Natural killer cell treated with Interleukin-12 subunit alpha and Interleukin-12 subunit beta and Interleukin-15 and Interleukin-18, amount 100 ng/mL, for 72 hours (primary cell): ENCODE measurements around the gene THAP4. TPM values are rescaled to one million over a fixed set of nuclear protein-coding genes. Genes with fewer than 3 reads are reported as not detected.
A peak's percentile ranks its signal among the peaks of the same experiment; 100 is the strongest.
"Not testable (repeated sequence)": the region's sequence is repeated elsewhere in the genome, so short reads cannot be mapped to it uniquely, and the experiment has no call there.

ENCODE experiments used
- ATAC-seq, 2 donors: fragments of 150-1000 bp; cut with Tn5 transposase in 1 of 2; sonication (Bioruptor Pico), chemical (Tn5 transposase) in 1 of 2; 2 replicates each; pipeline ENCODE4 v1.10.0; 2021
- DNase-seq: peaks from one replicate; pipeline ENCODE4 v3.0.0; 2022; ENCODE audit warnings: low spot score
- H3K27ac Mint-ChIP-seq, 2 donors: 1 replicate in 1 of 2; 2 replicates in 1 of 2; pipeline ENCODE4 v1.8.0; 2022; ENCODE audit warnings: mixed read lengths in 2 of 2, mild to moderate bottlenecking in 1 of 2, moderate library complexity in 1 of 2
- H3K27me3 Mint-ChIP-seq, 2 donors: 1 replicate in 1 of 2; 2 replicates in 1 of 2; pipeline ENCODE4 v1.8.0; 2022; ENCODE audit warnings: mixed read lengths in 2 of 2
- H3K36me3 Mint-ChIP-seq: one replicate; pipeline ENCODE4 v1.8.0; 2022; ENCODE audit warnings: mixed read lengths
- H3K4me1 Mint-ChIP-seq, 2 donors: 1 replicate in 1 of 2; 2 replicates in 1 of 2; pipeline ENCODE4 v1.8.0; 2022; ENCODE audit warnings: low read depth in 2 of 2, mixed read lengths in 2 of 2, mild to moderate bottlenecking in 1 of 2
- H3K4me3 Mint-ChIP-seq: one replicate; pipeline ENCODE4 v1.8.0; 2022; ENCODE audit warnings: mixed read lengths
- H3K9me3 Mint-ChIP-seq: 2 replicates; pipeline ENCODE4 v1.8.0; 2022; ENCODE audit warnings: mixed read lengths
- total RNA-seq, 2 donors: library from RNA; stranded (reverse); gene quantifications; one replicate each; pipeline ENCODE4 v1.2.3, GENCODE V29; 2022

The THAP4 gene
- total RNA-seq, 2 donors from 2014 or later: 26.9 to 55.9 TPM

GRCh38 chr2:241569831-241570281, 67.1 kb downstream of the THAP4 start:
- ATAC-seq (no peak), DNase-seq (no peak)
- no peak overlapping the region for H3K4me3 Mint-ChIP-seq
- no peaks in the 10 kb centered on the region for H3K36me3 Mint-ChIP-seq
- H3K27ac Mint-ChIP-seq: peak overlapping the region in 1 of 2 donors; percentile 73
- no peaks in the 10 kb centered on the region for H3K27me3 Mint-ChIP-seq
- no peaks in the 10 kb centered on the region for H3K9me3 Mint-ChIP-seq
- H3K4me1 Mint-ChIP-seq: peaks cover 2 to 6% of the 10 kb centered on the region in 2 donors

- no peaks in the 10 kb centered on the region for H3K36me3 Mint-ChIP-seq
- no peak for ATAC-seq
- no peaks in the 10 kb centered on the region for H3K9me3 Mint-ChIP-seq
- no peak overlapping the region for H3K27ac Mint-ChIP-seq
- no peak for DNase-seq
- H3K4me1 Mint-ChIP-seq: peaks cover 2 to 6% of the 10 kb centered on the region in 2 donors
- H3K27me3 Mint-ChIP-seq: no peaks in the 10 kb centered on the region
- no peak overlapping the region for H3K4me3 Mint-ChIP-seq
Measured at GRCh38 chr2:241568726-241569125, 68.2 kb downstream of the THAP4 start.

- H3K36me3 Mint-ChIP-seq: no peaks in the 10 kb centered on the region
- H3K4me3 Mint-ChIP-seq: no peak overlapping the region
- H3K27ac Mint-ChIP-seq: no peak overlapping the region
- peaks cover 2 to 6% of the 10 kb centered on the region in 2 donors for H3K4me1 Mint-ChIP-seq
- DNase-seq (no peak), ATAC-seq (no peak)
- H3K27me3 Mint-ChIP-seq: no peaks in the 10 kb centered on the region
- no peaks in the 10 kb centered on the region for H3K9me3 Mint-ChIP-seq
Measured at GRCh38 chr2:241567776-241568175, 69.2 kb downstream of the THAP4 start.

- not testable (repeated sequence) for H3K4me1 Mint-ChIP-seq, H3K27ac Mint-ChIP-seq, H3K36me3 Mint-ChIP-seq, ATAC-seq, H3K4me3 Mint-ChIP-seq, H3K27me3 Mint-ChIP-seq, H3K9me3 Mint-ChIP-seq, DNase-seq
Measured at GRCh38 chr2:241567266-241567665, 69.7 kb downstream of the THAP4 start.

- Mint-ChIP-seq H3K4me1 (peaks cover 5 to 6% of the 10 kb centered on the region in 2 donors), H3K36me3 (no peaks in the 10 kb centered on the region), H3K27ac (no peak overlapping the region), H3K9me3 (no peaks in the 10 kb centered on the region), H3K27me3 (no peaks in the 10 kb centered on the region), H3K4me3 (no peak overlapping the region)
- DNase-seq: no peak
- no peak for ATAC-seq
Measured at GRCh38 chr2:241566468-241566867, 70.5 kb downstream of the THAP4 start.

GRCh38 chr2:241566021-241566420, 70.9 kb downstream of the THAP4 start:
- not testable (repeated sequence) for H3K4me3 Mint-ChIP-seq, DNase-seq, H3K27ac Mint-ChIP-seq, H3K36me3 Mint-ChIP-seq, H3K27me3 Mint-ChIP-seq, H3K9me3 Mint-ChIP-seq, H3K4me1 Mint-ChIP-seq, ATAC-seq

- DNase-seq: no peak
- no peak overlapping the region for H3K27ac Mint-ChIP-seq
- ATAC-seq: no peak
- no peaks in the 10 kb centered on the region for H3K36me3 Mint-ChIP-seq
- peaks cover 5 to 6% of the 10 kb centered on the region in 2 donors for H3K4me1 Mint-ChIP-seq
- H3K27me3 Mint-ChIP-seq: no peaks in the 10 kb centered on the region
- no peaks in the 10 kb centered on the region for H3K9me3 Mint-ChIP-seq
- no peak overlapping the region for H3K4me3 Mint-ChIP-seq
Measured at GRCh38 chr2:241565411-241565810, 71.5 kb downstream of the THAP4 start.

GRCh38 chr2:241564596-241565410, 72.2 kb downstream of the THAP4 start:
- DNase-seq (no peak), ATAC-seq (peak; percentile 60 to 63)
- H3K27me3 Mint-ChIP-seq: no peaks in the 10 kb centered on the region
- H3K36me3 Mint-ChIP-seq: no peaks in the 10 kb centered on the region
- no peaks in the 10 kb centered on the region for H3K9me3 Mint-ChIP-seq
- H3K4me1 Mint-ChIP-seq: peaks cover 5 to 6% of the 10 kb centered on the region in 2 donors
- no peak overlapping the region for H3K27ac Mint-ChIP-seq
- H3K4me3 Mint-ChIP-seq: no peak overlapping the region

- peaks cover 0 to 5% of the 10 kb centered on the region in 2 donors for H3K4me1 Mint-ChIP-seq
- H3K27ac Mint-ChIP-seq: no peak overlapping the region
- DNase-seq: no peak
- H3K27me3 Mint-ChIP-seq: no peaks in the 10 kb centered on the region
- H3K36me3 Mint-ChIP-seq: no peaks in the 10 kb centered on the region
- no peaks in the 10 kb centered on the region for H3K9me3 Mint-ChIP-seq
- no peak for ATAC-seq
- H3K4me3 Mint-ChIP-seq: no peak overlapping the region
Measured at GRCh38 chr2:241563981-241564595, 72.9 kb downstream of the THAP4 start.

- no peak overlapping the region for H3K27ac Mint-ChIP-seq
- no peak for DNase-seq
- H3K9me3 Mint-ChIP-seq: no peaks in the 10 kb centered on the region
- no peak overlapping the region for H3K4me3 Mint-ChIP-seq
- no peak for ATAC-seq
- H3K36me3 Mint-ChIP-seq: no peaks in the 10 kb centered on the region
- peaks cover 0 to 5% of the 10 kb centered on the region in 2 donors for H3K4me1 Mint-ChIP-seq
- no peaks in the 10 kb centered on the region for H3K27me3 Mint-ChIP-seq
Measured at GRCh38 chr2:241563571-241563980, 73.4 kb downstream of the THAP4 start.

GRCh38 chr2:241563031-241563507, 73.9 kb downstream of the THAP4 start:
- Mint-ChIP-seq H3K9me3 (no peaks in the 10 kb centered on the region), H3K27ac (no peak overlapping the region), H3K4me1 (peaks cover 4 to 8% of the 10 kb centered on the region in 2 donors), H3K27me3 (peaks cover 3 to 4% of the 10 kb centered on the region in 2 donors), H3K4me3 (no peak overlapping the region), H3K36me3 (no peaks in the 10 kb centered on the region)
- ATAC-seq (no peak), DNase-seq (no peak)

GRCh38 chr2:241562269-241562891, 74.6 kb downstream of the THAP4 start:
- H3K4me3 Mint-ChIP-seq: no peak overlapping the region
- H3K4me1 Mint-ChIP-seq: peaks cover 8% of the 10 kb centered on the region in 2 donors
- H3K9me3 Mint-ChIP-seq: no peaks in the 10 kb centered on the region
- no peaks in the 10 kb centered on the region for H3K36me3 Mint-ChIP-seq
- DNase-seq (no peak), ATAC-seq (no peak)
- peaks cover 8 to 11% of the 10 kb centered on the region in 2 donors for H3K27me3 Mint-ChIP-seq
- H3K27ac Mint-ChIP-seq: no peak overlapping the region

- Mint-ChIP-seq H3K9me3 (no peaks in the 10 kb centered on the region), H3K4me3 (no peak overlapping the region), H3K36me3 (no peaks in the 10 kb centered on the region), H3K27me3 (peaks cover 8 to 17% of the 10 kb centered on the region in 2 donors), H3K4me1 (peaks cover 8% of the 10 kb centered on the region in 2 donors), H3K27ac (no peak overlapping the region)
- ATAC-seq (no peak), DNase-seq (no peak)
Measured at GRCh38 chr2:241561832-241562231, 75.1 kb downstream of the THAP4 start.
